Neuron (in vitro differentiated cells): ENCODE measurements around the gene TMEM9.
"Not testable (repeated sequence)": the region's sequence is repeated elsewhere in the genome, so short reads cannot be mapped to it uniquely, and the experiment has no call there.

ENCODE experiments used
- H2AFZ ChIP-seq: one replicate; pipeline ENCODE4 v1.6.1; 2013; ENCODE audit warnings: low read depth, mild to moderate bottlenecking, inconsistent platforms, low read length, moderate library complexity
- H3K27me3 ChIP-seq: one replicate; pipeline ENCODE4 v1.6.1; 2013; ENCODE audit warnings: low read length; ENCODE audit not compliant: insufficient read depth
- H3K36me3 ChIP-seq: one replicate; pipeline ENCODE4 v1.6.1; 2013; ENCODE audit warnings: low read length; ENCODE audit not compliant: insufficient read depth
- H3K4me1 ChIP-seq: one replicate; pipeline ENCODE4 v1.6.1; 2013; ENCODE audit warnings: low read length; ENCODE audit not compliant: insufficient read depth
- H3K4me3 ChIP-seq: 2 replicates; pipeline ENCODE4 v1.5.1; 2013; ENCODE audit warnings: mild to moderate bottlenecking, low read length, moderate library complexity
- H3K9me3 ChIP-seq: one replicate; pipeline ENCODE4 v1.6.1; 2013; ENCODE audit warnings: low read length

The TMEM9 gene

GRCh38 chr1:201170533-201171062 lies 16.3 kb upstream of the TMEM9 start:
- H3K9me3 ChIP-seq, result no peaks in the 10 kb centered on the region
- H3K4me1 ChIP-seq, result peaks cover 17% of the 10 kb centered on the region
- H3K27me3 ChIP-seq, result peaks cover 7% of the 10 kb centered on the region

GRCh38 chr1:201169971-201170532 lies 15.8 kb upstream of the TMEM9 start:
- Histone ChIP-seq H3K4me3 (peak overlapping the region; percentile 57), H3K27me3 (peaks cover 3% of the 10 kb centered on the region), H3K4me1 (peaks cover 17% of the 10 kb centered on the region), H3K9me3 (no peaks in the 10 kb centered on the region), H2AFZ (no peak overlapping the region), H3K36me3 (no peaks in the 10 kb centered on the region)

More at GRCh38 chr1:201170533-201171062, 16.3 kb upstream of the TMEM9 start:
- peak overlapping the region; percentile 85 for H2AFZ ChIP-seq
- no peaks in the 10 kb centered on the region for H3K36me3 ChIP-seq
- H3K4me3 ChIP-seq, result peak overlapping the region; percentile 57

GRCh38 chr1:201169203-201169602 lies 14.9 kb upstream of the TMEM9 start:
- Histone ChIP-seq H2AFZ (no peak overlapping the region), H3K4me3 (no peak overlapping the region), H3K27me3 (peaks cover 3% of the 10 kb centered on the region), H3K4me1 (peaks cover 24% of the 10 kb centered on the region), H3K36me3 (no peaks in the 10 kb centered on the region), H3K9me3 (no peaks in the 10 kb centered on the region)

GRCh38 chr1:201167041-201167991 lies 13.0 kb upstream of the TMEM9 start:
- Histone ChIP-seq H3K4me3 (no peak overlapping the region), H2AFZ (no peak overlapping the region)

GRCh38 chr1:201164645-201165044 lies 10.4 kb upstream of the TMEM9 start:
- Histone ChIP-seq H3K4me1 (peaks cover 11% of the 10 kb centered on the region), H3K27me3 (no peaks in the 10 kb centered on the region), H2AFZ (no peak overlapping the region), H3K4me3 (no peak overlapping the region), H3K9me3 (no peaks in the 10 kb centered on the region), H3K36me3 (no peaks in the 10 kb centered on the region)

More at GRCh38 chr1:201167041-201167991, 13.0 kb upstream of the TMEM9 start:
- Histone ChIP-seq H3K9me3 (no peaks in the 10 kb centered on the region), H3K36me3 (no peaks in the 10 kb centered on the region), H3K4me1 (peaks cover 24% of the 10 kb centered on the region), H3K27me3 (no peaks in the 10 kb centered on the region)

- H3K4me3 ChIP-seq, result no peak overlapping the region
- peaks cover 11% of the 10 kb centered on the region for H3K4me1 ChIP-seq
- H3K9me3 ChIP-seq, result no peaks in the 10 kb centered on the region
- H2AFZ ChIP-seq, result no peak overlapping the region
- H3K36me3 ChIP-seq, result no peaks in the 10 kb centered on the region
- H3K27me3 ChIP-seq, result no peaks in the 10 kb centered on the region
Observed at GRCh38 chr1:201163707-201164106, 9.4 kb upstream of the TMEM9 start.

GRCh38 chr1:201163036-201163435 lies 8.8 kb upstream of the TMEM9 start:
- H2AFZ ChIP-seq, H3K27me3 ChIP-seq, H3K4me3 ChIP-seq, H3K36me3 ChIP-seq, H3K9me3 ChIP-seq: not testable (repeated sequence)
- H3K4me1 ChIP-seq, result peaks cover 11% of the 10 kb centered on the region

GRCh38 chr1:201157949-201158348 lies 3.7 kb upstream of the TMEM9 start:
- Histone ChIP-seq H3K4me1 (peaks cover 12% of the 10 kb centered on the region), H3K36me3 (no peaks in the 10 kb centered on the region), H2AFZ (no peak overlapping the region), H3K4me3 (no peak overlapping the region), H3K9me3 (peaks cover 4% of the 10 kb centered on the region), H3K27me3 (no peaks in the 10 kb centered on the region)

- H3K36me3 ChIP-seq, result peaks cover 5% of the 10 kb centered on the region
- peaks cover 16% of the 10 kb centered on the region for H3K4me1 ChIP-seq
- no peak overlapping the region for H2AFZ ChIP-seq
- H3K27me3 ChIP-seq, result no peaks in the 10 kb centered on the region
- H3K4me3 ChIP-seq, result no peak overlapping the region
- peaks cover 4% of the 10 kb centered on the region for H3K9me3 ChIP-seq
Observed at GRCh38 chr1:201156819-201157218, 2.5 kb upstream of the TMEM9 start.

GRCh38 chr1:201156346-201156745 lies 2.1 kb upstream of the TMEM9 start:
- Histone ChIP-seq H2AFZ (no peak overlapping the region), H3K27me3 (no peaks in the 10 kb centered on the region), H3K9me3 (peaks cover 4% of the 10 kb centered on the region), H3K4me3 (no peak overlapping the region), H3K36me3 (peaks cover 10% of the 10 kb centered on the region), H3K4me1 (peaks cover 16% of the 10 kb centered on the region)

GRCh38 chr1:201155354-201155753 lies 1.1 kb upstream of the TMEM9 start:
- H3K4me1 ChIP-seq, result peaks cover 16% of the 10 kb centered on the region
- peaks cover 20% of the 10 kb centered on the region for H3K36me3 ChIP-seq
- H3K9me3 ChIP-seq, result peaks cover 4% of the 10 kb centered on the region
- no peak overlapping the region for H3K4me3 ChIP-seq
- no peaks in the 10 kb centered on the region for H3K27me3 ChIP-seq
- no peak overlapping the region for H2AFZ ChIP-seq

GRCh38 chr1:201153474-201154388 lies 543 bp downstream of the TMEM9 start:
- peaks cover 4% of the 10 kb centered on the region for H3K9me3 ChIP-seq
- no peak overlapping the region for H2AFZ ChIP-seq
- H3K27me3 ChIP-seq, result no peaks in the 10 kb centered on the region
- peaks cover 16% of the 10 kb centered on the region for H3K4me1 ChIP-seq
- H3K36me3 ChIP-seq, result peaks cover 36% of the 10 kb centered on the region
- peak overlapping the region; percentile 73 for H3K4me3 ChIP-seq
